Measurements from ENCODE around the gene BUD23. TPM values are rescaled to one million over a fixed set of nuclear protein-coding genes. Genes with fewer than 3 reads are reported as not detected.
A peak's percentile ranks its signal among the peaks of the same experiment; 100 is the strongest.

BUD23 gene
- total and polyA plus RNA-seq, 9 of the 15 experiments (the other 6 are each of a cell fraction or from before 2014, with no cell fraction given) = 79.5 to 270 (median 150) TPM

DNA sequence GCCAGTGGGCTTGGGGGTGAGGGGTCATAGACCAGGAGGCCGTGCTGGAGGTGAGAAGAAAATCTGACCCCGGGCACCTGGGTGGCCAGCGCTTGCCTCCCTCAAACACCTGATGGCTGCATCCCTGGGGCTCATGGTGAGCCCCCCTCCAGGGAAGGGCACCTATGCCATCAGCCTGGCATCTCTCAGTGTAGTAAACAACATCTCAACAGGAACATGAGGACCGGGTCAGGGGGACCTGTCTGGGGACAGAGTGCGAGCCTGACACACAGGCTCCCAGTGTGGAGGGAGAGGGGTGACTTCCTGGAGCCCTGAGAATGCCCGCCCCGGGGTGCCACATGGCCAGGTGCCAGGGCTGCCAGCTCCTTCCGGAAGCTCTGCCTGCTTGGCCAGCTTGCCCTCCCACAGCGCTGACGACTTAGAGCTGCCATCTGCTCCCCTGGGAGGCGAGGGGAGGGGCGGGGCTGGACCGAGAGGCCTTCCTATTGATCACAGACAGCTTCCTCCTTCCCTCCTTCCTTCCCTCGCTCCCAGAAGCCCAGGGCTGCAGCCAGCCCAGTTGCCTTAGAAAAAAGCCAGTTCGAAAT is 23.7 kb downstream of the BUD23 start:
- no peak for DNase-seq (ENCODE audit: extremely low read depth in 1 of 4, low spot score in 3 of 4)
- WGBS (ENCODE audit: insufficient coverage, low coverage, missing lambda C conversion rate) = 87% methylated on average over 15 of the region's 15 CpGs
- no TSS peak for BruUV-seq (replicated peaks)
- Histone ChIP-seq H3K27ac (ENCODE audit: extremely low read depth, low read depth, low read length) (peak overlapping the region; percentile 47; the same call in 1 of the 3 replicates), H3K27me3 (ENCODE audit: control insufficient read depth in 2 of 2, insufficient read depth in 2 of 2, low read length in 2 of 2) (no peaks in the 10 kb centered on the region; a peak in 1 of 5 replicates), H3K36me3 (ENCODE audit: control insufficient read depth, insufficient read depth, low read length) (peaks cover 15% of the 10 kb centered on the region; the same call in 2 of the 3 replicates), H3K4me1 (replicated peaks in 1 of 2; ENCODE audit: control insufficient read depth in 2 of 2, insufficient read depth in 2 of 2, low read length in 2 of 2) (peaks cover 20 to 65% of the 10 kb centered on the region in 2 experiments; a peak in 4 of 5 replicates), H3K79me2 (ENCODE audit: control insufficient read depth, insufficient read depth, low read length) (no peaks in the 10 kb centered on the region), H3K4me2 (ENCODE audit: insufficient read depth, low read length) (no peak overlapping the region), H3K4me3 (no peak overlapping the region), H3K9me1 (ENCODE audit: control insufficient read depth, insufficient read depth, low read length) (no peaks in the 10 kb centered on the region), H3K9ac (ENCODE audit: insufficient read depth in 1 of 2, low read depth in 2 of 2, low read length in 2 of 2) (peak overlapping the region in 1 of 2 experiments; percentile 72; a peak in 2 of 4 replicates), H4K20me1 (replicated peaks; ENCODE audit: control insufficient read depth, insufficient read depth, low read length) (peaks cover 33% of the 10 kb centered on the region), H2AFZ (ENCODE audit: low read depth, low read length) (no peak overlapping the region), H3K9me3 (replicated peaks; ENCODE audit: control insufficient read depth, insufficient read depth, low read depth, low read length) (no peaks in the 10 kb centered on the region)
- no peak for ATAC-seq
- CTCF ChIA-PET (ENCODE audit: low intra/inter-chr PET ratio) = no interaction called here
- in situ Hi-C loops (cut with MboI) = no loop called here
- TF ChIP-seq CBX8 (IDR thresholded peaks at IDR 0.05; ENCODE audit: borderline replicate concordance, extremely low read depth, low read depth, low read length, poor library complexity, severe bottlenecking) (no peak), BCL6 (CRISPR knock-in tag; IDR thresholded peaks at IDR 0.05) (no peak), BRD9 (IDR thresholded peaks at IDR 0.05; ENCODE audit: low read depth, partially characterized antibody) (no peak), PRPF4 (IDR thresholded peaks at IDR 0.05; ENCODE audit: insufficient read depth, low read depth, low read length, poor library complexity, severe bottlenecking) (no peak), GATA2 (CRISPR knock-in tag; IDR thresholded peaks at IDR 0.05) (no peak), ZNF780A (CRISPR knock-in tag; IDR thresholded peaks at IDR 0.05) (no peak), CCNT2 (IDR thresholded peaks at IDR 0.05; ENCODE audit: borderline replicate concordance, extremely low read depth, insufficient read length, low read depth, low read length) (no peak), ZNF436 (CRISPR knock-in tag; IDR thresholded peaks at IDR 0.05) (no peak), ZNF668 (CRISPR knock-in tag; IDR thresholded peaks at IDR 0.05) (no peak), HNRNPLL (IDR thresholded peaks at IDR 0.05; ENCODE audit: low read depth, low read length, poor library complexity, severe bottlenecking) (no peak)
- TF ChIP-seq, protein P1, sequence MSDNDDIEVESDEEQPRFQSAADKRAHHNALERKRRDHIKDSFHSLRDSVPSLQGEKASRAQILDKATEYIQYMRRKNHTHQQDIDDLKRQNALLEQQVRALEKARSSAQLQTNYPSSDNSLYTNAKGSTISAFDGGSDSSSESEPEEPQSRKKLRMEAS (CRISPR knock-in tag; IDR thresholded peaks at IDR 0.05) = 0 out of 2 replicates have a peak, but pooled peaks have one; percentile 8
- TF ChIP-seq, protein P2, sequence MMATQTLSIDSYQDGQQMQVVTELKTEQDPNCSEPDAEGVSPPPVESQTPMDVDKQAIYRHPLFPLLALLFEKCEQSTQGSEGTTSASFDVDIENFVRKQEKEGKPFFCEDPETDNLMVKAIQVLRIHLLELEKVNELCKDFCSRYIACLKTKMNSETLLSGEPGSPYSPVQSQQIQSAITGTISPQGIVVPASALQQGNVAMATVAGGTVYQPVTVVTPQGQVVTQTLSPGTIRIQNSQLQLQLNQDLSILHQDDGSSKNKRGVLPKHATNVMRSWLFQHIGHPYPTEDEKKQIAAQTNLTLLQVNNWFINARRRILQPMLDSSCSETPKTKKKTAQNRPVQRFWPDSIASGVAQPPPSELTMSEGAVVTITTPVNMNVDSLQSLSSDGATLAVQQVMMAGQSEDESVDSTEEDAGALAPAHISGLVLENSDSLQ (IDR thresholded peaks at IDR 0.05) = no peak
- TF ChIP-seq, protein P3, sequence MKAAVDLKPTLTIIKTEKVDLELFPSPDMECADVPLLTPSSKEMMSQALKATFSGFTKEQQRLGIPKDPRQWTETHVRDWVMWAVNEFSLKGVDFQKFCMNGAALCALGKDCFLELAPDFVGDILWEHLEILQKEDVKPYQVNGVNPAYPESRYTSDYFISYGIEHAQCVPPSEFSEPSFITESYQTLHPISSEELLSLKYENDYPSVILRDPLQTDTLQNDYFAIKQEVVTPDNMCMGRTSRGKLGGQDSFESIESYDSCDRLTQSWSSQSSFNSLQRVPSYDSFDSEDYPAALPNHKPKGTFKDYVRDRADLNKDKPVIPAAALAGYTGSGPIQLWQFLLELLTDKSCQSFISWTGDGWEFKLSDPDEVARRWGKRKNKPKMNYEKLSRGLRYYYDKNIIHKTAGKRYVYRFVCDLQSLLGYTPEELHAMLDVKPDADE (conservative IDR thresholded peaks at IDR 0.05; ENCODE audit: control insufficient read depth, low read depth, low read length) = 0 out of 2 replicates have a peak, but pooled peaks have one; percentile 40
- POLR2A ChIA-PET = interaction anchor here (3.3 kb wide), 1 partner anchor 9 kb away, joined by 16 read pairs; no protein-coding TSS in a partner anchor
- no peak for FAIRE-seq
- intact Hi-C loops (cut with micrococcal nuclease) = no loop called here
